Endothelial cell of umbilical vein (primary cell): Measurements from ENCODE around the gene MRPL55. TPM values are rescaled to one million over a fixed set of nuclear protein-coding genes. Genes with fewer than 3 reads are reported as not detected.
A peak's percentile ranks its signal among the peaks of the same experiment; 100 is the strongest.

Source experiments
- BruUV-seq: library from RNA; stranded (reverse); fragments of 400-500 nt; replicated peaks from 2 replicates; lab custom pipeline; 2021; lab: Mats Ljungman, UMichigan
- CTCF ChIA-PET: fragments of 300-600, 350-600 bp; sonication (Branson Sonifier 250); formaldehyde crosslinking; loops from one replicate; lab custom pipeline; 2021; ENCODE audit warnings: antibody characterized with exemption, inconsistent platforms; lab: Charles Lee
- POLR2A ChIA-PET: fragments of 300-600, 350-600 bp; sonication (Branson Sonifier 250); formaldehyde crosslinking; loops from one replicate; lab custom pipeline; 2021; ENCODE audit warnings: antibody characterized with exemption, inconsistent platforms; lab: Charles Lee
- DNase-seq: peaks from one replicate; pipeline ENCODE4 v3.0.0-alpha.2; 2011; ENCODE audit warnings: low read depth, low spot score
- FAIRE-seq: peaks from 2 replicates; lab custom pipeline; 2011; peaks lifted over from hg19 to GRCh38; lab: Jason Lieb, UNC
- H2AFZ ChIP-seq: 2 replicates; pipeline ENCODE4 v1.6.0; 2012; ENCODE audit warnings: low read depth, low read length, control low read depth, inconsistent platforms
- H3K27ac ChIP-seq: 2 replicates; pipeline ENCODE4 v1.5.1; 2011; ENCODE audit warnings: low read depth, mild to moderate bottlenecking, control low read depth, low read length, moderate library complexity; ENCODE audit not compliant: insufficient read depth
- H3K27me3 ChIP-seq, 2 experiments: 2 replicates each; pipeline versions ENCODE4 v1.6.0 to v1.6.1; 2011; ENCODE audit warnings: low read length in 2 of 2, mixed read lengths in 1 of 2; ENCODE audit not compliant: control insufficient read depth in 2 of 2, insufficient read depth in 2 of 2
- H3K36me3 ChIP-seq, 2 experiments: 2 replicates in 1 of 2; 3 replicates in 1 of 2; pipeline ENCODE4 v1.5.1; 2011; ENCODE audit warnings: low read length in 2 of 2, mild to moderate bottlenecking in 1 of 2, moderate library complexity in 1 of 2; ENCODE audit not compliant: control insufficient read depth in 2 of 2, insufficient read depth in 2 of 2; ENCODE audit errors: extremely low read depth in 1 of 2
- H3K4me1 ChIP-seq: 3 replicates; pipeline ENCODE4 v1.5.1; 2011; ENCODE audit warnings: mild to moderate bottlenecking, low read length; ENCODE audit not compliant: control insufficient read depth, insufficient read depth; ENCODE audit errors: extremely low read depth
- H3K4me2 ChIP-seq: 2 replicates; pipeline ENCODE4 v1.6.1; 2011; ENCODE audit warnings: low read length, control low read depth, mixed read lengths; ENCODE audit not compliant: insufficient read depth
- H3K4me3 ChIP-seq, 3 experiments: fragments of 200-600 bp in 1 of 3; sonication (generic), shearing (Covaris generic) in 1 of 3; replicated peaks in 1 of 3; 2 replicates each; pipeline ENCODE4 v1.5.1; 2011 to 2016; ENCODE audit warnings: control low read depth in 3 of 3, low read length in 3 of 3, mild to moderate bottlenecking in 2 of 3, inconsistent platforms in 1 of 3, low read depth in 1 of 3, moderate library complexity in 1 of 3; ENCODE audit not compliant: insufficient read depth in 1 of 3
- H3K79me2 ChIP-seq: 2 replicates; pipeline ENCODE4 v1.6.0; 2012; ENCODE audit warnings: low read length, inconsistent platforms; ENCODE audit not compliant: control insufficient read depth, insufficient read depth
- H3K9ac ChIP-seq: replicated peaks from 2 replicates; pipeline ENCODE3; 2011; ENCODE audit warnings: low read length, control low read depth; ENCODE audit not compliant: insufficient read depth; ENCODE audit errors: extremely low read depth
- H3K9me1 ChIP-seq: replicated peaks from 3 replicates; pipeline ENCODE4 v1.6.0; 2011; ENCODE audit warnings: mild to moderate bottlenecking, low read length; ENCODE audit not compliant: control insufficient read depth, insufficient read depth; ENCODE audit errors: extremely low read depth
- H3K9me3 ChIP-seq: replicated peaks from 2 replicates; pipeline ENCODE4 v1.5.1; 2012; ENCODE audit warnings: low read length, inconsistent platforms; ENCODE audit not compliant: control insufficient read depth, insufficient read depth
- H4K20me1 ChIP-seq: replicated peaks from 2 replicates; pipeline ENCODE3; 2011; ENCODE audit warnings: mild to moderate bottlenecking, low read length; ENCODE audit not compliant: control insufficient read depth, insufficient read depth; ENCODE audit errors: extremely low read depth
- CTCF ChIP-seq, 2 donors: IDR thresholded peaks; 1 replicate in 1 of 2; 2 replicates in 1 of 2; pipeline ENCODE4 v1.5.1; 2011; ENCODE audit warnings: low read length in 2 of 2, mild to moderate bottlenecking in 2 of 2, moderate library complexity in 2 of 2, control low read depth in 1 of 2, inconsistent platforms in 1 of 2, low read depth in 1 of 2; ENCODE audit not compliant: insufficient read depth in 1 of 2; ENCODE audit errors: extremely low read depth in 1 of 2
- EZH2 ChIP-seq: IDR thresholded peaks from 2 replicates; pipeline ENCODE4 v1.6.1; 2012; ENCODE audit warnings: borderline replicate concordance, low read depth, mild to moderate bottlenecking, moderate library complexity, low read length, inconsistent platforms; ENCODE audit not compliant: severe bottlenecking
- FOS ChIP-seq: IDR thresholded peaks from 2 replicates; pipeline ENCODE4 v1.6.1; 2011; ENCODE audit warnings: mild to moderate bottlenecking, low read length, moderate library complexity, borderline replicate concordance; ENCODE audit not compliant: insufficient read depth
- GATA2 ChIP-seq: IDR thresholded peaks from 2 replicates; pipeline ENCODE4 v1.7.0; 2011; ENCODE audit warnings: low read depth, mild to moderate bottlenecking, moderate library complexity, mixed read lengths, low read length; ENCODE audit not compliant: insufficient read length, insufficient read depth
- JUN ChIP-seq: IDR thresholded peaks from 2 replicates; pipeline ENCODE4 v1.6.1; 2011; ENCODE audit warnings: borderline replicate concordance, low read depth; ENCODE audit not compliant: insufficient read length, insufficient read depth
- MAX ChIP-seq: IDR thresholded peaks from 2 replicates; pipeline ENCODE4 v1.6.1; 2011; ENCODE audit not compliant: insufficient read depth, insufficient read length
- MYC ChIP-seq: IDR thresholded peaks from one replicate; pipeline ENCODE4 v1.6.1; 2011; ENCODE audit warnings: mild to moderate bottlenecking, low read depth, low read length
- POLR2A ChIP-seq: IDR thresholded peaks from 2 replicates; pipeline ENCODE4 v1.6.1; 2012; ENCODE audit warnings: low read depth, mild to moderate bottlenecking, control low read depth, low read length
- POLR2AphosphoS5 ChIP-seq: IDR thresholded peaks from 2 replicates; pipeline ENCODE4 v1.6.1; 2012; ENCODE audit warnings: low read depth, mild to moderate bottlenecking, control low read depth, low read length, moderate library complexity; ENCODE audit not compliant: insufficient read depth
- dilution Hi-C: fragments of 300-500 bp; cut with MboI; formaldehyde crosslinking; loops from one replicate; pipeline ENCODE4 v1.15.0; 2019; ENCODE audit warnings: low sequenced_read_pairs; ENCODE audit not compliant: extremely low pct_ligation_motif_present
- intact Hi-C: fragments of 100-400 bp; cut with micrococcal nuclease; formaldehyde crosslinking; loops from one replicate; pipeline ENCODE4 v1.10.0; 2022
- microRNA-seq: library from miRNA; unstranded; fragments of <30 nt; microRNA quantifications from one replicate; pipeline ENCODE4 v1.2.0, GENCODE V29; 2021; ENCODE audit warnings: borderline number of aligned reads, borderline replicate concordance
- polyA plus RNA-seq, 4 experiments: library from polyadenylated mRNA; depleted of rRNA in 3 of 4; stranded (reverse) in 3 of 4; unstranded in 1 of 4; fragments of >200 nt; gene quantifications; 2 replicates each; pipeline versions ENCODE4 v1.2.1 to v1.2.3, GENCODE V29; 2011 to 2012; ENCODE audit warnings: missing spikeins in 1 of 4
- small RNA-seq: library from RNA; depleted of rRNA; stranded (forward); fragments of <200 nt; gene quantifications from one replicate; pipeline ENCODE3, GENCODE V24; 2012; ENCODE audit warnings: low replicate concordance, low read depth; ENCODE audit not compliant: insufficient read depth, insufficient read length
- total RNA-seq: library from RNA; stranded (reverse); gene quantifications from 2 replicates; pipeline ENCODE4 v1.2.3, GENCODE V29; 2021

MRPL55 gene
- total and polyA plus RNA-seq, 2 donors (not counting 3 experiments of a cell fraction or from before 2014, with no cell fraction given) = 58.7 to 155 TPM

- ChIA-PET POLR2A (no interaction called here), CTCF (interaction anchor here (0.6 to 1.2 kb wide), 2 partner anchors 10 to 59 kb away, joined by 3 read pairs; no protein-coding TSS in a partner anchor)
These were observed 50.7 kb downstream of the MRPL55 start for GRCh38 chr1:228058172-228058948.

More at GRCh38 chr1:228058172-228058948, 50.7 kb downstream of the MRPL55 start:
- Histone ChIP-seq H2AFZ (no peak overlapping the region), H3K27me3 (peaks cover 25 to 33% of the 10 kb centered on the region in 2 experiments), H3K4me3 (no peak overlapping the region), H3K9ac (no peak overlapping the region), H3K27ac (no peak overlapping the region), H3K4me1 (no peaks in the 10 kb centered on the region), H3K79me2 (no peaks in the 10 kb centered on the region), H3K9me1 (no peaks in the 10 kb centered on the region), H4K20me1 (no peaks in the 10 kb centered on the region), H3K4me2 (no peak overlapping the region), H3K36me3 (no peaks in the 10 kb centered on the region), H3K9me3 (no peaks in the 10 kb centered on the region)
- TF ChIP-seq POLR2A (no peak), MYC (no peak), CTCF (IDR thresholded peaks at IDR 0.05; ENCODE audit: extremely low read depth in 1 of 2, insufficient read depth in 1 of 2, low read depth in 1 of 2, low read length in 2 of 2) (no peak), FOS (no peak), GATA2 (no peak), JUN (no peak), MAX (no peak), POLR2AphosphoS5 (no peak), EZH2 (no peak)
- BruUV-seq = no TSS peak
- no peak for DNase-seq
- intact Hi-C loops = no loop called here
- no peak for FAIRE-seq
- dilution Hi-C loops = no loop called here

Small RNA genes within 50 kb of the gene (microRNA-seq; reads per million reads assigned to microRNA genes)
- 5.8 reads per million, percentile 15 among the genes with 10 or more reads in this experiment for gene MIR3620

Small RNA genes within 50 kb of the gene (small RNA-seq; reads per million reads assigned to genes)
- gene AL359510.1 = not detected

Other genes starting within 250 kb of the MRPL55 start
- gene WNT9A, start 161.4 kb downstream of the MRPL55 start, total RNA-seq = 4.1 and 5.4 TPM in 2 replicates
- 5.9 and 6.2 TPM in 2 replicates for gene WNT9A, start 161.4 kb downstream of the MRPL55 start, polyA plus RNA-seq
- gene WNT3A, start 102.3 kb downstream of the MRPL55 start, total RNA-seq = not detected in 2 replicates
- not detected in 2 replicates for gene WNT3A, start 102.3 kb downstream of the MRPL55 start, polyA plus RNA-seq
- gene ARF1, start 26.6 kb downstream of the MRPL55 start, total RNA-seq = 488 and 499 TPM in 2 replicates
- 844 and 1,054 TPM in 2 replicates for gene ARF1, start 26.6 kb downstream of the MRPL55 start, polyA plus RNA-seq
- 21.7 and 23.9 TPM in 2 replicates for gene C1orf35, start 6.0 kb downstream of the MRPL55 start, total RNA-seq
- 19.9 and 21.1 TPM in 2 replicates for gene C1orf35, start 6.0 kb downstream of the MRPL55 start, polyA plus RNA-seq
- 237 and 239 TPM in 2 replicates for gene GUK1, start 31.0 kb upstream of the MRPL55 start, total RNA-seq
- gene GUK1, start 31.0 kb upstream of the MRPL55 start, polyA plus RNA-seq = 742 and 822 TPM in 2 replicates
- gene GJC2, start 40.6 kb upstream of the MRPL55 start, total RNA-seq = 0.90 and 1.2 TPM in 2 replicates
- 0.58 and 0.75 TPM in 2 replicates for gene GJC2, start 40.6 kb upstream of the MRPL55 start, polyA plus RNA-seq
- 7.7 and 9.9 TPM in 2 replicates for gene IBA57, start 56.5 kb upstream of the MRPL55 start, total RNA-seq
- 3.4 and 5.6 TPM in 2 replicates for gene IBA57, start 56.5 kb upstream of the MRPL55 start, polyA plus RNA-seq
- gene OBSCN, start 98.7 kb upstream of the MRPL55 start, total RNA-seq = 1.5 and 2.9 TPM in 2 replicates
- 1.3 and 1.5 TPM in 2 replicates for gene OBSCN, start 98.7 kb upstream of the MRPL55 start, polyA plus RNA-seq